Astrocyte (in vitro differentiated cells and primary cell): ENCODE measurements around the gene RMDN3. TPM values are rescaled to one million over a fixed set of nuclear protein-coding genes. Genes with fewer than 3 reads are reported as not detected.

Experiments used
- DNase-seq: peaks from one replicate; pipeline ENCODE4 v3.0.0-alpha.2; 2010; ENCODE audit warnings: low read depth
- FAIRE-seq: peaks from 2 replicates; lab custom pipeline; 2011; peaks lifted over from hg19 to GRCh38; lab: Jason Lieb, UNC
- H2AFZ ChIP-seq: 2 replicates; pipeline ENCODE4 v1.6.0; 2012; ENCODE audit warnings: low read depth, low read length, inconsistent platforms
- H3K27ac ChIP-seq: 2 replicates; pipeline ENCODE4 v1.5.1; 2011; ENCODE audit warnings: low read depth, low read length, inconsistent platforms
- H3K27me3 ChIP-seq: 2 replicates; pipeline ENCODE4 v1.6.0; 2011; ENCODE audit warnings: low read length, inconsistent platforms; ENCODE audit not compliant: insufficient read depth
- H3K36me3 ChIP-seq: 2 replicates; pipeline ENCODE4 v1.5.1; 2011; ENCODE audit warnings: low read length, inconsistent platforms; ENCODE audit not compliant: insufficient read depth
- H3K4me1 ChIP-seq: 2 replicates; pipeline ENCODE4 v1.5.1; 2011; ENCODE audit warnings: low read length, inconsistent platforms; ENCODE audit not compliant: insufficient read depth
- H3K4me2 ChIP-seq: 2 replicates; pipeline ENCODE4 v1.6.0; 2012; ENCODE audit warnings: low read length, inconsistent platforms
- H3K4me3 ChIP-seq: 2 replicates; pipeline ENCODE4 v1.5.1; 2011; ENCODE audit warnings: low read depth, mild to moderate bottlenecking, low read length, inconsistent platforms; ENCODE audit not compliant: insufficient read depth
- H3K79me2 ChIP-seq: 2 replicates; pipeline ENCODE4 v1.6.0; 2012; ENCODE audit warnings: mild to moderate bottlenecking, low read length, inconsistent platforms; ENCODE audit not compliant: insufficient read depth
- H3K9ac ChIP-seq: 2 replicates; pipeline ENCODE4 v1.6.0; 2012; ENCODE audit warnings: mild to moderate bottlenecking, low read length, inconsistent platforms
- H3K9me3 ChIP-seq: 2 replicates; pipeline ENCODE4 v1.5.1; 2012; ENCODE audit warnings: low read depth, mild to moderate bottlenecking, low read length, inconsistent platforms; ENCODE audit not compliant: insufficient read depth
- H4K20me1 ChIP-seq: 2 replicates; pipeline ENCODE4 v1.6.0; 2012; ENCODE audit warnings: low read length, inconsistent platforms; ENCODE audit not compliant: insufficient read depth
- H3K27ac Mint-ChIP-seq: one replicate; pipeline ENCODE4 v1.8.0; 2021; ENCODE audit warnings: mild to moderate bottlenecking, mixed read lengths; ENCODE audit not compliant: unreplicated experiment
- H3K27me3 Mint-ChIP-seq: one replicate; pipeline ENCODE4 v1.8.0; 2021; ENCODE audit warnings: low read depth, mixed read lengths; ENCODE audit not compliant: unreplicated experiment
- H3K36me3 Mint-ChIP-seq: one replicate; pipeline ENCODE4 v1.8.0; 2021; ENCODE audit warnings: low read depth, mixed read lengths; ENCODE audit not compliant: unreplicated experiment
- H3K4me1 Mint-ChIP-seq: one replicate; pipeline ENCODE4 v1.8.0; 2021; ENCODE audit warnings: low read depth, mixed read lengths; ENCODE audit not compliant: unreplicated experiment
- H3K4me3 Mint-ChIP-seq: one replicate; pipeline ENCODE4 v1.8.0; 2021; ENCODE audit warnings: mild to moderate bottlenecking, moderate library complexity, mixed read lengths; ENCODE audit not compliant: unreplicated experiment
- H3K9me3 Mint-ChIP-seq: one replicate; pipeline ENCODE4 v1.8.0; 2021; ENCODE audit warnings: mild to moderate bottlenecking, mixed read lengths; ENCODE audit not compliant: unreplicated experiment
- EZH2 ChIP-seq: IDR thresholded peaks from 2 replicates; pipeline ENCODE4 v1.6.1; 2012; ENCODE audit warnings: mild to moderate bottlenecking, low read length, inconsistent platforms; ENCODE audit not compliant: insufficient read depth
- total RNA-seq: library from RNA; stranded (reverse); gene quantifications from 2 replicates; pipeline ENCODE4 v1.2.1, GENCODE V29; 2021
- TF ChIP-seq, protein P1 (sequence below): IDR thresholded peaks from 2 replicates; pipeline ENCODE4 v1.5.1; 2011; ENCODE audit warnings: low read depth, mild to moderate bottlenecking, inconsistent platforms, low read length, moderate library complexity; ENCODE audit not compliant: insufficient read depth

The RMDN3 gene
- total RNA-seq, 1 donor from 2014 or later, result 32.0 TPM

DNA sequence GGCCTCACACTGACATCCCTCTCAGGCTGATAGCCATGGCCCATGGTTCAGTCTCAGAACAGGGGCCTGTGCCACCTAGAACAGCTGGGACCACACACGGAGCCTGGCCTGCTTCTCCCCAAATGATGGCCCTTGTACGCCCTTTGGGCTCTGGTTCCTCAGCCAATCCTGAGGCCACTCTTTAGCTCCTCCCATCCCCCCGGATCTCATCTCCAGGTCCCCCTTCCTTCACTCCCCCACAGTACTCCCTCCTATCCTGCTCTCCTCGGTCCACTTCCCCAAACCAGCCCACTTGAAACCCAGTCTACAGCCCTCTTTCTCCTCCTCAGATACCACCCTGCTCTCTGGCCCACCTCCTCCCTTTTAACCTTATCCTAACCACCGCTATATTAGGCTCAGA lies 34.1 kb upstream of the RMDN3 start:
- no peaks in the 10 kb centered on the region for H3K9me3 Mint-ChIP-seq
- H3K27ac Mint-ChIP-seq, result no peak overlapping the region
- no peaks in the 10 kb centered on the region for H3K27me3 Mint-ChIP-seq
- TF ChIP-seq, protein P1, sequence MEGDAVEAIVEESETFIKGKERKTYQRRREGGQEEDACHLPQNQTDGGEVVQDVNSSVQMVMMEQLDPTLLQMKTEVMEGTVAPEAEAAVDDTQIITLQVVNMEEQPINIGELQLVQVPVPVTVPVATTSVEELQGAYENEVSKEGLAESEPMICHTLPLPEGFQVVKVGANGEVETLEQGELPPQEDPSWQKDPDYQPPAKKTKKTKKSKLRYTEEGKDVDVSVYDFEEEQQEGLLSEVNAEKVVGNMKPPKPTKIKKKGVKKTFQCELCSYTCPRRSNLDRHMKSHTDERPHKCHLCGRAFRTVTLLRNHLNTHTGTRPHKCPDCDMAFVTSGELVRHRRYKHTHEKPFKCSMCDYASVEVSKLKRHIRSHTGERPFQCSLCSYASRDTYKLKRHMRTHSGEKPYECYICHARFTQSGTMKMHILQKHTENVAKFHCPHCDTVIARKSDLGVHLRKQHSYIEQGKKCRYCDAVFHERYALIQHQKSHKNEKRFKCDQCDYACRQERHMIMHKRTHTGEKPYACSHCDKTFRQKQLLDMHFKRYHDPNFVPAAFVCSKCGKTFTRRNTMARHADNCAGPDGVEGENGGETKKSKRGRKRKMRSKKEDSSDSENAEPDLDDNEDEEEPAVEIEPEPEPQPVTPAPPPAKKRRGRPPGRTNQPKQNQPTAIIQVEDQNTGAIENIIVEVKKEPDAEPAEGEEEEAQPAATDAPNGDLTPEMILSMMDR, result no peak
- TF ChIP-seq EZH2, result no peak
- peaks cover 41% of the 10 kb centered on the region for H3K79me2 ChIP-seq
- FAIRE-seq (no peak), DNase-seq (no peak)
- H3K4me3 Mint-ChIP-seq, result no peak overlapping the region
- peaks cover 36% of the 10 kb centered on the region for H4K20me1 ChIP-seq
- H3K9me3 ChIP-seq, result no peaks in the 10 kb centered on the region
- H3K4me1 ChIP-seq, result peaks cover 38% of the 10 kb centered on the region
- no peak overlapping the region for H3K4me2 ChIP-seq
- no peak overlapping the region for H3K9ac ChIP-seq
- H3K27me3 ChIP-seq, result no peaks in the 10 kb centered on the region
- peaks cover 6% of the 10 kb centered on the region for H3K36me3 ChIP-seq
- peaks cover 15% of the 10 kb centered on the region for H3K4me1 Mint-ChIP-seq
- no peak overlapping the region for H3K4me3 ChIP-seq
- no peak overlapping the region for H2AFZ ChIP-seq
- peaks cover 13% of the 10 kb centered on the region for H3K36me3 Mint-ChIP-seq
- H3K27ac ChIP-seq, result no peak overlapping the region

DNA sequence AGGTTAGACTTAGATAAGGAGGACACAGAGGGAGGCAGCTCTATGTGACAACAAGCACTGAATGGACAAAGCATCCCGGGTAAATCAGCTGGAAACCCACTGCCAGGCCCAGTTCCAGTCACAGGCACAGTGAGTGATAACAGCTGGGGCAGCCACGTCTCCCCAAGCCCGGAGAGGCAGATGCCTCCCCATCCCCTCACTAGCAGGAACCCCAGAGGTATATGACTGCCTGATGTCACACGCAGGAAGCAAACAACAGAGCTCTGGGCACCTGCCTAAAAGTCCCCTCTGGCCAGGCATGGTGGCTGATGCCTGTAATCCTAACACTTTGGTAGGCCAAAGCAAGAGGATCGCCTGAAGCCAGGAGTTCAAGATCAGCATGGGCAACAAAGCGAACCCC lies 32.9 kb upstream of the RMDN3 start:
- Mint-ChIP-seq H3K4me3 (no peak overlapping the region), H3K27ac (no peak overlapping the region), H3K4me1 (peaks cover 6% of the 10 kb centered on the region), H3K36me3 (peaks cover 8% of the 10 kb centered on the region), H3K27me3 (no peaks in the 10 kb centered on the region), H3K9me3 (no peaks in the 10 kb centered on the region)
- peaks cover 41% of the 10 kb centered on the region for H3K79me2 ChIP-seq
- peak overlapping the region; percentile 31 for H3K9ac ChIP-seq
- no peak for FAIRE-seq
- peak overlapping the region; percentile 60 for H3K4me2 ChIP-seq
- H3K27me3 ChIP-seq, result no peaks in the 10 kb centered on the region
- no peak for TF ChIP-seq EZH2
- TF ChIP-seq, protein P1, result no peak
- H2AFZ ChIP-seq, result no peak overlapping the region
- H3K36me3 ChIP-seq, result peaks cover 6% of the 10 kb centered on the region
- no peak overlapping the region for H3K4me3 ChIP-seq
- peak overlapping the region; percentile 36 for H3K27ac ChIP-seq
- H3K4me1 ChIP-seq, result peaks cover 29% of the 10 kb centered on the region
- H4K20me1 ChIP-seq, result peaks cover 42% of the 10 kb centered on the region
- no peaks in the 10 kb centered on the region for H3K9me3 ChIP-seq
- DNase-seq, result no peak

DNA sequence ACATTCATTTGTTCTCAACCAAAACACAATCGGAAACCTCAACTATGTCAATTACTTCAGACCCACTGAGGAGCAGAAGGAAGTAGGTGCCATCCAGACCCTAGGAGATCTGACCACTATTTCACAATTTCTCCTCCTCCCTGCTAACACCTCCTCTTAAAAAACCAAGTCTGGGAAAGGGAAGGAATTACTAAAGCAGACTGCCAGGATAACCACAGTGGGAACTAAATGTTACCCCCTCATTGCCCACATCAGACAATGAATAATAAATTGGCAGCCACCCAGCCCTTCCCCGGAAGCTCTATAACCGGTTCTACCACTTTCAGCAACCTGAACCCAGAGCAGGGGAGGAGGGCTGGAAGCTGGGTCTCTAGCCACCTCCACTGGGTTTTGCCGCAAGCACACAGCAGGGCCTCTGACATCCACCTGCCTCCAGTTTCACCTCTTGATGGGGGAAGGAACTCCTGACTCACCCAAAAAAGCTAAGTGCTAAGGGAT lies 32.3 kb upstream of the RMDN3 start:
- no peak for TF ChIP-seq EZH2
- TF ChIP-seq, protein P1, result no peak
- Mint-ChIP-seq H3K27me3 (no peaks in the 10 kb centered on the region), H3K9me3 (no peaks in the 10 kb centered on the region), H3K4me1 (peaks cover 6% of the 10 kb centered on the region), H3K36me3 (peaks cover 8% of the 10 kb centered on the region), H3K27ac (peak overlapping the region; percentile 55), H3K4me3 (no peak overlapping the region)
- Histone ChIP-seq H3K4me3 (no peak overlapping the region), H3K27ac (peak overlapping the region; percentile 36), H3K79me2 (peaks cover 40% of the 10 kb centered on the region), H4K20me1 (peaks cover 48% of the 10 kb centered on the region), H3K27me3 (no peaks in the 10 kb centered on the region), H3K4me1 (peaks cover 23% of the 10 kb centered on the region), H3K4me2 (peak overlapping the region; percentile 60), H3K9me3 (no peaks in the 10 kb centered on the region), H2AFZ (no peak overlapping the region), H3K36me3 (peaks cover 6% of the 10 kb centered on the region), H3K9ac (peak overlapping the region; percentile 31)
- FAIRE-seq (no peak), DNase-seq (peak; percentile 91)
